H1 (cell line): ENCODE data around the gene TMPO. TPM values are rescaled to one million over a fixed set of nuclear protein-coding genes. Genes with fewer than 3 reads are reported as not detected.

Source experiments
- CTCF ChIA-PET: fragments of 300-600 bp; sonication (Branson Sonifier 250); formaldehyde crosslinking; loops from one replicate; lab custom pipeline; 2021; ENCODE audit not compliant: partially characterized antibody; lab: Charles Lee
- POLR2A ChIA-PET: fragments of 300-600 bp; sonication (Branson Sonifier 250); formaldehyde crosslinking; loops from one replicate; lab custom pipeline; 2021; ENCODE audit warnings: inconsistent platforms; ENCODE audit not compliant: partially characterized antibody; lab: Charles Lee
- DNase-seq, 2 experiments: peaks; one replicate each; pipeline versions ENCODE4 v3.0.0 to v3.0.0-alpha.2; 2010 to 2022; ENCODE audit warnings: low spot score in 2 of 2, low read depth in 1 of 2, mixed read lengths in 1 of 2
- FAIRE-seq: peaks from 2 replicates; lab custom pipeline; 2011; peaks lifted over from hg19 to GRCh38; lab: Jason Lieb, UNC
- H2AFZ ChIP-seq: 2 replicates; pipeline ENCODE4 v1.8.1; 2012; ENCODE audit warnings: low read length, inconsistent platforms
- H2AK5ac ChIP-seq: 2 replicates; pipeline ENCODE4 v1.6.1; 2013; ENCODE audit warnings: low read depth, low read length
- H2BK120ac ChIP-seq: replicated peaks from 2 replicates; pipeline ENCODE3; 2013; ENCODE audit warnings: low read depth, low read length, inconsistent platforms
- H2BK12ac ChIP-seq: 2 replicates; pipeline ENCODE4 v1.6.1; 2013; ENCODE audit warnings: low read depth, low read length
- H2BK15ac ChIP-seq: 2 replicates; pipeline ENCODE4 v1.6.1; 2013; ENCODE audit warnings: low read length
- H2BK20ac ChIP-seq: 2 replicates; pipeline ENCODE4 v1.6.1; 2013; ENCODE audit warnings: low read length
- H2BK5ac ChIP-seq: 2 replicates; pipeline ENCODE4 v1.6.1; 2013; ENCODE audit warnings: low read depth, low read length
- H3K14ac ChIP-seq: 2 replicates; pipeline ENCODE4 v1.6.1; 2013; ENCODE audit warnings: inconsistent platforms; ENCODE audit not compliant: insufficient read length
- H3K18ac ChIP-seq: 2 replicates; pipeline ENCODE4 v1.6.1; 2013; ENCODE audit warnings: low read length; ENCODE audit errors: extremely low read depth
- H3K23ac ChIP-seq: 2 replicates; pipeline ENCODE4 v1.6.1; 2013; ENCODE audit warnings: inconsistent platforms; ENCODE audit not compliant: insufficient read length
- H3K23me2 ChIP-seq: 2 replicates; pipeline ENCODE4 v1.6.1; 2013; ENCODE audit warnings: low read depth, low read length
- H3K27ac ChIP-seq: 2 replicates; pipeline ENCODE4 v1.6.1; 2011; ENCODE audit warnings: low read depth, low read length, inconsistent platforms
- H3K27me3 ChIP-seq, 4 experiments: replicated peaks in 1 of 4; 1 replicate in 1 of 4; 2 replicates in 3 of 4; pipeline versions ENCODE4 v1.6.1 to v1.8.1; 2011 to 2013; ENCODE audit warnings: low read length in 3 of 4, mild to moderate bottlenecking in 3 of 4, inconsistent platforms in 2 of 4, mixed read lengths in 2 of 4, moderate library complexity in 1 of 4; ENCODE audit not compliant: control insufficient read depth in 3 of 4, insufficient read depth in 3 of 4; ENCODE audit errors: extremely low read depth in 1 of 4
- H3K36me3 ChIP-seq, 4 experiments: 2 replicates each; pipeline versions ENCODE4 v1.6.1 to v1.8.1; 2011 to 2013; ENCODE audit warnings: mild to moderate bottlenecking in 4 of 4, low read length in 3 of 4, moderate library complexity in 2 of 4, control low read depth in 1 of 4, inconsistent platforms in 1 of 4; ENCODE audit not compliant: insufficient read depth in 4 of 4, control insufficient read depth in 2 of 4
- H3K4ac ChIP-seq: replicated peaks from 2 replicates; pipeline ENCODE3; 2013; ENCODE audit warnings: low read length, low read depth, mixed read lengths, inconsistent platforms; ENCODE audit not compliant: insufficient read length
- H3K4me1 ChIP-seq, 4 experiments: replicated peaks in 1 of 4; 1 replicate in 1 of 4; 2 replicates in 3 of 4; pipeline versions ENCODE4 v1.6.1 to v1.8.1; 2011 to 2013; ENCODE audit warnings: low read length in 3 of 4, inconsistent platforms in 2 of 4, mixed read lengths in 1 of 4; ENCODE audit not compliant: insufficient read depth in 4 of 4, control insufficient read depth in 3 of 4
- H3K4me2 ChIP-seq, 2 experiments: 2 replicates each; pipeline versions ENCODE4 v1.6.1 to v1.8.1; 2011 to 2013; ENCODE audit warnings: low read depth in 2 of 2, low read length in 2 of 2, control low read depth in 1 of 2, inconsistent platforms in 1 of 2, mild to moderate bottlenecking in 1 of 2; ENCODE audit not compliant: insufficient read depth in 1 of 2
- H3K4me3 ChIP-seq, 4 experiments: fragments of 200-600, 300-600 bp in 1 of 4; sonication (generic), shearing (Covaris generic), sonication (Bioruptor Twin) in 1 of 4; 2 replicates each; pipeline versions ENCODE4 v1.5.1 to v1.8.1; 2011 to 2016; ENCODE audit warnings: low read length in 4 of 4, low read depth in 3 of 4, control low read depth in 2 of 4, inconsistent platforms in 2 of 4, mild to moderate bottlenecking in 2 of 4, mixed read lengths in 1 of 4, moderate library complexity in 1 of 4; ENCODE audit not compliant: insufficient read depth in 2 of 4; ENCODE audit errors: extremely low read depth in 1 of 4
- H3K56ac ChIP-seq: replicated peaks from 2 replicates; pipeline ENCODE3; 2013; ENCODE audit warnings: low read depth, mild to moderate bottlenecking, mixed read lengths, low read length, inconsistent platforms; ENCODE audit not compliant: insufficient read length
- H3K79me1 ChIP-seq: 2 replicates; pipeline ENCODE4 v1.6.1; 2013; ENCODE audit warnings: low read depth, low read length, control low read depth
- H3K79me2 ChIP-seq, 2 experiments: 2 replicates each; pipeline versions ENCODE4 v1.6.1 to v1.8.1; 2012 to 2013; ENCODE audit warnings: low read length in 2 of 2, mild to moderate bottlenecking in 2 of 2, inconsistent platforms in 1 of 2; ENCODE audit not compliant: insufficient read depth in 2 of 2, control insufficient read depth in 1 of 2
- H3K9ac ChIP-seq, 4 experiments: replicated peaks in 1 of 4; 1 replicate in 1 of 4; 2 replicates in 3 of 4; pipeline versions ENCODE4 v1.6.1 to v1.8.1; 2011 to 2013; ENCODE audit warnings: low read depth in 3 of 4, low read length in 3 of 4, control low read depth in 2 of 4, mild to moderate bottlenecking in 2 of 4, moderate library complexity in 2 of 4, inconsistent platforms in 1 of 4; ENCODE audit errors: extremely low read depth in 1 of 4
- H3K9me3 ChIP-seq, 2 experiments: 2 replicates each; pipeline versions ENCODE4 v1.6.1 to v1.8.1; 2012 to 2013; ENCODE audit warnings: mild to moderate bottlenecking in 2 of 2, moderate library complexity in 2 of 2, control low read depth in 1 of 2, inconsistent platforms in 1 of 2, low read depth in 1 of 2, low read length in 1 of 2, mixed read lengths in 1 of 2; ENCODE audit not compliant: insufficient read depth in 2 of 2
- H4K20me1 ChIP-seq, 2 experiments: replicated peaks in 1 of 2; 2 replicates each; pipeline versions ENCODE3 to v1.8.1; 2011 to 2013; ENCODE audit warnings: inconsistent platforms in 2 of 2, low read length in 2 of 2, mild to moderate bottlenecking in 1 of 2; ENCODE audit not compliant: insufficient read depth in 2 of 2, control insufficient read depth in 1 of 2
- H4K5ac ChIP-seq: 2 replicates; pipeline ENCODE4 v1.6.1; 2013; ENCODE audit warnings: low read length, low read depth, mixed read lengths, inconsistent platforms; ENCODE audit not compliant: insufficient read length
- H4K8ac ChIP-seq: 2 replicates; pipeline ENCODE4 v1.8.0; 2013; ENCODE audit warnings: mild to moderate bottlenecking, moderate library complexity, low read length, inconsistent platforms; ENCODE audit not compliant: insufficient read depth; ENCODE audit errors: extremely low read depth
- H4K91ac ChIP-seq: replicated peaks from 2 replicates; pipeline ENCODE3; 2013; ENCODE audit warnings: low read length, mixed read lengths, inconsistent platforms; ENCODE audit not compliant: insufficient read length
- BCL11A ChIP-seq, 2 experiments: IDR thresholded peaks; one replicate each; pipeline ENCODE4 v1.6.1; 2011; ENCODE audit warnings: low read depth in 2 of 2, low read length in 2 of 2, mild to moderate bottlenecking in 2 of 2
- BRCA1 ChIP-seq: IDR thresholded peaks from 2 replicates; pipeline ENCODE4 v1.6.1; 2012; ENCODE audit warnings: low read depth, low read length, improper control_type of control experiment
- HDAC6 ChIP-seq: IDR thresholded peaks from one replicate; pipeline ENCODE4 v1.7.1; 2012; ENCODE audit warnings: low read depth, mild to moderate bottlenecking, inconsistent platforms, low read length, moderate library complexity
- NANOG ChIP-seq: IDR thresholded peaks from 2 replicates; pipeline ENCODE4 v1.6.1; 2011; ENCODE audit warnings: low read length, low read depth, mild to moderate bottlenecking, inconsistent platforms; ENCODE audit not compliant: insufficient read depth, poor library complexity, severe bottlenecking
- RFX5 ChIP-seq: IDR thresholded peaks from 2 replicates; pipeline ENCODE4 v1.6.1; 2011; ENCODE audit warnings: low read depth, low read length, improper control_type of control experiment, borderline replicate concordance
- SAP30 ChIP-seq: fragments of 300-600 bp; sonication (generic); IDR thresholded peaks from 2 replicates; pipeline ENCODE4 v1.7.1; 2012; ENCODE audit warnings: low read length, moderate library complexity, mild to moderate bottlenecking, inconsistent platforms; ENCODE audit not compliant: insufficient read depth, insufficient replicate concordance
- TBP ChIP-seq: IDR thresholded peaks from 2 replicates; pipeline ENCODE4 v1.6.1; 2011; ENCODE audit warnings: low read depth, low read length, improper control_type of control experiment
- WGBS, 2 experiments: shearing (Covaris generic) in 1 of 2; methylation state at CpG; one replicate each; pipeline versions ENCODE4 v1.1.6 to v1.1.7; 2013 to 2015; ENCODE audit warnings: low lambda C conversion rate in 2 of 2, mixed read lengths in 2 of 2, inconsistent platforms in 1 of 2, low coverage in 1 of 2, missing lambda C conversion rate in 1 of 2; ENCODE audit not compliant: insufficient replicate concordance in 2 of 2, insufficient coverage in 1 of 2, insufficient read length in 1 of 2; ENCODE audit errors: extremely low coverage in 1 of 2, missing lambda C conversion rate in 1 of 2; 5-methylcytosine and 5-hydroxymethylcytosine counted together
- polyA plus RNA-seq, 7 experiments: library from polyadenylated mRNA; depleted of rRNA in 3 of 7; stranded (reverse) in 5 of 7; unstranded in 2 of 7; fragments of >200 nt in 5 of 7; fragments of 200-250 nt in 2 of 7; gene quantifications; 1 replicate in 5 of 7; 2 replicates in 1 of 7; 4 replicates in 1 of 7; pipeline versions ENCODE4 v1.2.1 to v1.2.3, GENCODE V29; 2011 to 2013; ENCODE audit warnings: missing spikeins in 2 of 7, mixed read lengths in 2 of 7
- total RNA-seq: library from RNA; stranded (reverse); fragmentation: NEBNext Ultra II Directional; extraction: Animal tissue kit (Norgen Biotek cat#: 25700); gene quantifications from 2 replicates; pipeline ENCODE4 v1.2.1, GENCODE V29; 2021
- TF ChIP-seq, protein P1 (sequence below), 3 experiments: IDR thresholded peaks; 1 replicate in 2 of 3; 2 replicates in 1 of 3; pipeline versions ENCODE4 v1.5.1 to v1.6.1; 2011; ENCODE audit warnings: low read length in 3 of 3, mild to moderate bottlenecking in 3 of 3, inconsistent platforms in 2 of 3, low read depth in 1 of 3, moderate library complexity in 1 of 3; ENCODE audit not compliant: insufficient read depth in 1 of 3; ENCODE audit errors: control extremely low read depth in 1 of 3

TMPO gene
- total and polyA plus RNA-seq, 2 of the 8 experiments (the other 6 are each of a cell fraction or from before 2014, with no cell fraction given) = 43.9 to 195 TPM

DNA sequence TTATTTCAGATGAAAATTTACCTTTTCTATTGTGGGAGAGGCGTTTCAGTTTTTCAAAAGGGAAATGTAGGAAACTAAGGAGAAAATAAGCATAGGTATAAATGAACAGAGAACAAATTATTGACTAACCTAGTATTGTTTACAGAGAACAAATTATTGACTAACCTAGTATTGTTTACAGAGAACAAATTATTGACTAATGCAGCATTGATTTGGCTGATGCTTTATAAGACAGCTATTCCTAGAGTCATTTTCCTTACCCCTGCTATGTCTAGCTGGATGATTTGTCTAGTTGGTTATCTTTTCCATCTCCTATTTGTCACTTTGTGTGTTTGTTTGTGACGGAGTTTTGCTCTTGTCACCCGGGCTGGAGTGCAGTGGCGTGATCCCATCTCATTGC is 22.6 kb downstream of the TMPO start:
- Histone ChIP-seq H3K9ac (no peak overlapping the region), H3K23me2 (no peaks in the 10 kb centered on the region), H3K56ac (no peak overlapping the region), H2BK120ac (no peak overlapping the region), H2BK5ac (no peak overlapping the region), H3K14ac (no peak overlapping the region), H4K20me1 (peaks cover 3% of the 10 kb centered on the region in 2 experiments), H3K4me1 (no peaks in the 10 kb centered on the region), H3K4me3 (no peak overlapping the region), H2BK20ac (no peak overlapping the region), H2AFZ (no peak overlapping the region), H3K18ac (no peak overlapping the region), H4K8ac (no peak overlapping the region), H4K91ac (no peak overlapping the region), H3K9me3 (no peaks in the 10 kb centered on the region), H3K27me3 (no peaks in the 10 kb centered on the region), H3K79me2 (peaks cover 0 to 54% of the 10 kb centered on the region in 2 experiments; a peak in 2 of 4 replicates), H2BK12ac (no peak overlapping the region), H3K4ac (no peak overlapping the region), H3K23ac (no peak overlapping the region), H3K36me3 (peaks cover 15 to 85% (median 33%) of the 10 kb centered on the region in 4 experiments), H3K4me2 (no peak overlapping the region), H4K5ac (no peak overlapping the region), H2BK15ac (no peak overlapping the region), H3K79me1 (0 out of 2 replicates have a peak, but pooled peaks cover 3% of the 10 kb centered on the region), H2AK5ac (no peak overlapping the region), H3K27ac (no peak overlapping the region)
- TF ChIP-seq BRCA1 (no peak), SAP30 (no peak), BCL11A (IDR thresholded peaks at IDR 0.05; ENCODE audit: low read depth in 2 of 2, low read length in 2 of 2) (no peak), NANOG (no peak), RFX5 (no peak), HDAC6 (no peak), TBP (no peak)
- TF ChIP-seq, protein P1, sequence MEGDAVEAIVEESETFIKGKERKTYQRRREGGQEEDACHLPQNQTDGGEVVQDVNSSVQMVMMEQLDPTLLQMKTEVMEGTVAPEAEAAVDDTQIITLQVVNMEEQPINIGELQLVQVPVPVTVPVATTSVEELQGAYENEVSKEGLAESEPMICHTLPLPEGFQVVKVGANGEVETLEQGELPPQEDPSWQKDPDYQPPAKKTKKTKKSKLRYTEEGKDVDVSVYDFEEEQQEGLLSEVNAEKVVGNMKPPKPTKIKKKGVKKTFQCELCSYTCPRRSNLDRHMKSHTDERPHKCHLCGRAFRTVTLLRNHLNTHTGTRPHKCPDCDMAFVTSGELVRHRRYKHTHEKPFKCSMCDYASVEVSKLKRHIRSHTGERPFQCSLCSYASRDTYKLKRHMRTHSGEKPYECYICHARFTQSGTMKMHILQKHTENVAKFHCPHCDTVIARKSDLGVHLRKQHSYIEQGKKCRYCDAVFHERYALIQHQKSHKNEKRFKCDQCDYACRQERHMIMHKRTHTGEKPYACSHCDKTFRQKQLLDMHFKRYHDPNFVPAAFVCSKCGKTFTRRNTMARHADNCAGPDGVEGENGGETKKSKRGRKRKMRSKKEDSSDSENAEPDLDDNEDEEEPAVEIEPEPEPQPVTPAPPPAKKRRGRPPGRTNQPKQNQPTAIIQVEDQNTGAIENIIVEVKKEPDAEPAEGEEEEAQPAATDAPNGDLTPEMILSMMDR (IDR thresholded peaks at IDR 0.05; ENCODE audit: control extremely low read depth in 1 of 3, insufficient read depth in 1 of 3, low read depth in 1 of 3, low read length in 3 of 3) = no peak
- POLR2A ChIA-PET = interaction anchor here (0.9 to 2.4 kb wide), 4 partner anchors 11 to 65 kb away, joined by 3 to 8 read pairs (median 4); no protein-coding TSS in a partner anchor
- 85% methylated on average over 4 of the region's 4 CpGs; no CpG with 5 or more reads in 1 of the 2 experiments for WGBS, 2 experiments
- CTCF ChIA-PET = interaction anchor here (0.6 to 2.8 kb wide), 6 partner anchors 10 to 121 kb away, joined by 3 to 11 read pairs (median 3); no protein-coding TSS in a partner anchor
- DNase-seq = no peak
- FAIRE-seq = no peak
